Mammary epithelial cell (primary cell): ENCODE measurements around the gene NUP37.
"Not testable (repeated sequence)": the region's sequence is repeated elsewhere in the genome, so short reads cannot be mapped to it uniquely, and the experiment has no call there.

Experiments
- EZH2 ChIP-seq: IDR thresholded peaks from 2 replicates; pipeline ENCODE4 v1.6.1; 2012; ENCODE audit warnings: low read length, inconsistent platforms, borderline replicate concordance
- TF ChIP-seq, protein P1 (sequence below), 2 donors: IDR thresholded peaks in 1 of 2; conservative IDR thresholded peaks in 1 of 2; 2 replicates each; pipeline ENCODE4 v1.5.1; 2011 to 2012; ENCODE audit warnings: inconsistent platforms in 2 of 2, low read length in 2 of 2, mild to moderate bottlenecking in 2 of 2, control low read depth in 1 of 2, low read depth in 1 of 2; ENCODE audit not compliant: insufficient read depth in 1 of 2; ENCODE audit errors: extremely low read depth in 1 of 2

DNA sequence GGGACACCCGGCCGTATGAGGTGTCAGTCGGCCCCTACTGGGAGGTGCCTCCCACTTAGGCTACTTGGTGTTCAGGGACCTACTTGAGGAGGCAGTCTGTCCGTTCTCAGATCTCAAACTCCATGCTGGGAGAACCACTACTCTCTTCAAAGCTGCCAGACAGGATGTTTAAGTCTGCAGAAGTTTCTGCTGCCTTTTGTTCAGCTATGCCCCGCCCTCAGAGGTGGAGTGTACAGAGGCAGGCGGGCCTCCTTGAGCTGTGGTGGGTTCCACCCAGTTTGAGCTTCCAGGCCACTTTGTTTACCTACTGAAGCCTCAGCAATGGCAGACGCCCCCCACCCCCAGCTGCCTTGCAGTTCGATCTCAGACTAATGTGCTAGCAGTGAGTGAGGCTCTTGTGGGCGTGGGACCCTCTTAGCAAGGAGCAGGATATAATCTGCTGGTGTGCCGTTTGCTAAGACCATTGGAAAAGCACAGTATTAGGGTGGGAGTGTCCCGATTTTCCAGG, 23.0 kb upstream of the NUP37 start:
- TF ChIP-seq, protein P1, sequence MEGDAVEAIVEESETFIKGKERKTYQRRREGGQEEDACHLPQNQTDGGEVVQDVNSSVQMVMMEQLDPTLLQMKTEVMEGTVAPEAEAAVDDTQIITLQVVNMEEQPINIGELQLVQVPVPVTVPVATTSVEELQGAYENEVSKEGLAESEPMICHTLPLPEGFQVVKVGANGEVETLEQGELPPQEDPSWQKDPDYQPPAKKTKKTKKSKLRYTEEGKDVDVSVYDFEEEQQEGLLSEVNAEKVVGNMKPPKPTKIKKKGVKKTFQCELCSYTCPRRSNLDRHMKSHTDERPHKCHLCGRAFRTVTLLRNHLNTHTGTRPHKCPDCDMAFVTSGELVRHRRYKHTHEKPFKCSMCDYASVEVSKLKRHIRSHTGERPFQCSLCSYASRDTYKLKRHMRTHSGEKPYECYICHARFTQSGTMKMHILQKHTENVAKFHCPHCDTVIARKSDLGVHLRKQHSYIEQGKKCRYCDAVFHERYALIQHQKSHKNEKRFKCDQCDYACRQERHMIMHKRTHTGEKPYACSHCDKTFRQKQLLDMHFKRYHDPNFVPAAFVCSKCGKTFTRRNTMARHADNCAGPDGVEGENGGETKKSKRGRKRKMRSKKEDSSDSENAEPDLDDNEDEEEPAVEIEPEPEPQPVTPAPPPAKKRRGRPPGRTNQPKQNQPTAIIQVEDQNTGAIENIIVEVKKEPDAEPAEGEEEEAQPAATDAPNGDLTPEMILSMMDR (conservative IDR thresholded peaks at IDR 0.05 in 1 of 2, IDR thresholded peaks at IDR 0.05 in 1 of 2; ENCODE audit: extremely low read depth in 1 of 2, insufficient read depth in 1 of 2, low read depth in 1 of 2, low read length in 2 of 2), result not testable (repeated sequence)
- TF ChIP-seq EZH2, result not testable (repeated sequence)
